IMR-90 (cell line): ENCODE measurements around the gene CD274.

Experiments
- CTCF ChIP-seq: conservative IDR thresholded peaks from 2 replicates; pipeline ENCODE4 v1.5.1; 2012; ENCODE audit warnings: mild to moderate bottlenecking, low read depth, low read length, improper control_type of control experiment
- RFX5 ChIP-seq: IDR thresholded peaks from 2 replicates; pipeline ENCODE4 v1.8.0; 2012; ENCODE audit warnings: low read depth, mild to moderate bottlenecking, low read length, moderate library complexity

- no peak for TF ChIP-seq RFX5
- TF ChIP-seq CTCF, result no peak
These were observed 9.8 kb downstream of the CD274 start for GRCh38 chr9:5460157-5460556.
